ENCODE results near the gene PCDHGA4. TPM values are rescaled to one million over a fixed set of nuclear protein-coding genes. Genes with fewer than 3 reads are reported as not detected.

The PCDHGA4 gene
- total and polyA plus RNA-seq, 2 of the 8 experiments (the other 6 are each of a cell fraction or from before 2014, with no cell fraction given) = 1.4 to 1.9 TPM

GRCh38 chr5:141351591-141351990, 3.2 kb upstream of the PCDHGA4 start:
- Histone ChIP-seq H3K23ac (ENCODE audit: insufficient read length) (no peak overlapping the region), H3K18ac (ENCODE audit: extremely low read depth, low read length) (no peak overlapping the region), H3K27ac (ENCODE audit: low read depth, low read length) (no peak overlapping the region), H2AFZ (ENCODE audit: low read length) (no peak overlapping the region), H3K4me1 (replicated peaks in 1 of 4; ENCODE audit: control insufficient read depth in 3 of 4, insufficient read depth in 4 of 4, low read length in 3 of 4) (peaks cover 0 to 5% (median under 1%) of the 10 kb centered on the region in 4 experiments; a peak in 1 of 7 replicates), H4K91ac (replicated peaks; ENCODE audit: insufficient read length, low read length) (no peak overlapping the region), H2BK20ac (ENCODE audit: low read length) (no peak overlapping the region), H2BK12ac (ENCODE audit: low read depth, low read length) (no peak overlapping the region), H3K23me2 (ENCODE audit: low read depth, low read length) (no peaks in the 10 kb centered on the region), H4K5ac (ENCODE audit: insufficient read length, low read depth, low read length) (no peak overlapping the region), H4K8ac (ENCODE audit: extremely low read depth, insufficient read depth, low read length) (no peak overlapping the region), H3K4ac (replicated peaks; ENCODE audit: insufficient read length, low read depth, low read length) (no peak overlapping the region), H3K4me2 (ENCODE audit: insufficient read depth in 1 of 2, low read depth in 2 of 2, low read length in 2 of 2) (no peak overlapping the region), H3K4me3 (ENCODE audit: extremely low read depth in 1 of 4, insufficient read depth in 2 of 4, low read depth in 3 of 4, low read length in 4 of 4) (no peak overlapping the region), H3K56ac (replicated peaks; ENCODE audit: insufficient read length, low read depth, low read length) (no peak overlapping the region), H3K36me3 (ENCODE audit: control insufficient read depth in 2 of 4, insufficient read depth in 4 of 4, low read length in 3 of 4) (peaks cover 0 to 13% (median 3%) of the 10 kb centered on the region in 4 experiments; a peak in 4 of 8 replicates), H3K14ac (ENCODE audit: insufficient read length) (no peak overlapping the region), H2BK15ac (ENCODE audit: low read length) (no peak overlapping the region), H4K20me1 (replicated peaks in 1 of 2; ENCODE audit: control insufficient read depth in 1 of 2, insufficient read depth in 2 of 2, low read length in 2 of 2) (no peaks in the 10 kb centered on the region), H2BK120ac (replicated peaks; ENCODE audit: low read depth, low read length) (no peak overlapping the region), H3K27me3 (replicated peaks in 1 of 4; ENCODE audit: control insufficient read depth in 3 of 4, extremely low read depth in 1 of 4, insufficient read depth in 3 of 4, low read length in 3 of 4) (no peaks in the 10 kb centered on the region), H3K79me2 (ENCODE audit: control insufficient read depth in 1 of 2, insufficient read depth in 2 of 2, low read length in 2 of 2) (no peaks in the 10 kb centered on the region), H3K9ac (replicated peaks in 1 of 4; ENCODE audit: extremely low read depth in 1 of 4, low read depth in 3 of 4, low read length in 3 of 4) (no peak overlapping the region), H3K79me1 (ENCODE audit: low read depth, low read length) (no peaks in the 10 kb centered on the region), H2AK5ac (ENCODE audit: low read depth, low read length) (no peak overlapping the region), H3K9me3 (ENCODE audit: insufficient read depth in 2 of 2, low read depth in 1 of 2, low read length in 1 of 2) (peaks cover 33 to 34% of the 10 kb centered on the region in 2 experiments), H2BK5ac (ENCODE audit: low read depth, low read length) (no peak overlapping the region)
- no peak for FAIRE-seq
- ChIA-PET CTCF (ENCODE audit: partially characterized antibody) (interaction anchor here (0.9 to 5.5 kb wide), 15 partner anchors 8 to 476 kb away, joined by 3 to 29 read pairs (median 7); partner anchors contain the start of genes PCDHA12, PCDHB14, PCDHB15 and PCDHGA2), POLR2A (ENCODE audit: partially characterized antibody) (interaction anchor here (2.1 kb wide), 1 partner anchor 23 kb away, joined by 6 read pairs; no protein-coding TSS in a partner anchor)
- TF ChIP-seq EP300 (IDR thresholded peaks at IDR 0.05; ENCODE audit: borderline replicate concordance in 1 of 2, low read depth in 2 of 2, low read length in 2 of 2) (no peak), NANOG (IDR thresholded peaks at IDR 0.05; ENCODE audit: insufficient read depth, low read depth, low read length, poor library complexity, severe bottlenecking) (no peak), TEAD4 (IDR thresholded peaks at IDR 0.05; ENCODE audit: low read depth, low read length) (no peak), NRF1 (IDR thresholded peaks at IDR 0.05; ENCODE audit: low read depth, low read length) (no peak), KDM5A (IDR thresholded peaks at IDR 0.05; ENCODE audit: low read length) (no peak), SAP30 (IDR thresholded peaks at IDR 0.05; ENCODE audit: insufficient read depth, insufficient replicate concordance, low read length) (no peak), ZNF274 (IDR thresholded peaks at IDR 0.05; ENCODE audit: borderline replicate concordance, extremely low read depth, low read length) (no peak), RFX5 (IDR thresholded peaks at IDR 0.05; ENCODE audit: borderline replicate concordance, low read depth, low read length) (no peak)
- no peak for DNase-seq (ENCODE audit: low read depth in 1 of 2, low spot score in 2 of 2)
- 98% methylated on average over 30 of the region's 36 CpGs; no CpG with 5 or more reads in 1 of the 2 experiments for WGBS, 2 experiments (ENCODE audit: extremely low coverage in 1 of 2, insufficient coverage in 1 of 2, insufficient read length in 1 of 2, insufficient replicate concordance in 2 of 2, low coverage in 1 of 2, low lambda C conversion rate in 2 of 2, missing lambda C conversion rate in 1 of 2)

Data from H1 (cell line).